Activated naive CD8-positive, alpha-beta T cell treated with anti-CD3 and anti-CD28 coated beads, Interleukin-2, amount 10 ng/mL, durations not matched to agents 7 days and 5 days (primary cell): ENCODE results near the gene UNC79. TPM values are rescaled to one million over a fixed set of nuclear protein-coding genes. Genes with fewer than 3 reads are reported as not detected.

Source experiments
- ATAC-seq: fragments of 150-1000 bp; cut with Tn5 transposase; one replicate; pipeline ENCODE4 v1.10.0; 2021; ENCODE audit warnings: low read depth, moderate library complexity
- POLR2A ChIA-PET: fragments of 350-600 bp; sonication (Branson Sonifier 250); formaldehyde crosslinking; loops from one replicate; lab custom pipeline; 2021; ENCODE audit warnings: antibody characterized with exemption; lab: Charles Lee
- DNase-seq: peaks from one replicate; pipeline ENCODE4 v3.0.0; 2021
- H3K27ac Mint-ChIP-seq: one replicate; pipeline ENCODE4 v1.8.0; 2022; ENCODE audit warnings: mild to moderate bottlenecking, mixed read lengths
- H3K27me3 Mint-ChIP-seq: one replicate; pipeline ENCODE4 v1.8.0; 2022; ENCODE audit warnings: mild to moderate bottlenecking, moderate library complexity, mixed read lengths
- H3K36me3 Mint-ChIP-seq: one replicate; pipeline ENCODE4 v1.8.0; 2021; ENCODE audit warnings: mild to moderate bottlenecking, mixed read lengths
- H3K4me1 Mint-ChIP-seq: one replicate; pipeline ENCODE4 v1.8.0; 2021; ENCODE audit warnings: mixed read lengths
- H3K4me3 Mint-ChIP-seq: one replicate; pipeline ENCODE4 v1.8.0; 2022; ENCODE audit warnings: mild to moderate bottlenecking, moderate library complexity, mixed read lengths
- H3K9me3 Mint-ChIP-seq: one replicate; pipeline ENCODE4 v1.8.0; 2021; ENCODE audit warnings: mixed read lengths
- total RNA-seq, 2 experiments: library from RNA; stranded (reverse); gene quantifications; one replicate each; pipeline ENCODE4 v1.2.3, GENCODE V29; 2021

UNC79 gene
- total RNA-seq, 2 experiments from 2014 or later = not detected

GRCh38 chr14:93669632-93670031 is 238.9 kb downstream of the UNC79 start:
- ATAC-seq (no peak), DNase-seq (no peak)
- peaks cover 10% of the 10 kb centered on the region for H3K9me3 Mint-ChIP-seq
- H3K4me1 Mint-ChIP-seq = no peaks in the 10 kb centered on the region
- no peaks in the 10 kb centered on the region for H3K36me3 Mint-ChIP-seq
- POLR2A ChIA-PET = no interaction called here
- H3K4me3 Mint-ChIP-seq = no peak overlapping the region
- no peak overlapping the region for H3K27ac Mint-ChIP-seq
- H3K27me3 Mint-ChIP-seq = peaks cover 15% of the 10 kb centered on the region

DNA sequence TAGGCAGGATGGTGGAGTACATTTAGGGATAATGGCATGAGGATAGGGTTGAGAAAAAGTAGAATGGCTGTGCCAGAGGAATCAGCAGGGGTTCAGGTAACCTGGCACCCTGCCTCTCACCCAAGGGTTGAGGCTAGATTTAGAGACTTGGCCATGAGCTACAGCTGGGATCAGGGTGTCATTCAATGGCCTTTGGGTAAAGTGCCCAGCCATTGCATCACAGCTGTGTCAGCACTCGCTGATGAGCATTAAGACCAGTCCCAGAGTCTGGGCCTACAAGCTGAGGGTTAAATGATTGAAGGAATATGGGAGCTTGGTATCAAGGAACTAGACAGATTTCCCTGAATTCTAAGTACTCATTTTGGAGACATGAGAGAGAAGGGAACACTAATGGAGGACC is 243.6 kb downstream of the UNC79 start:
- ATAC-seq (no peak), DNase-seq (no peak)
- POLR2A ChIA-PET = no interaction called here
- Mint-ChIP-seq H3K9me3 (no peaks in the 10 kb centered on the region), H3K36me3 (no peaks in the 10 kb centered on the region), H3K4me3 (no peak overlapping the region), H3K27ac (no peak overlapping the region), H3K27me3 (peaks cover 5% of the 10 kb centered on the region), H3K4me1 (no peaks in the 10 kb centered on the region)

DNA sequence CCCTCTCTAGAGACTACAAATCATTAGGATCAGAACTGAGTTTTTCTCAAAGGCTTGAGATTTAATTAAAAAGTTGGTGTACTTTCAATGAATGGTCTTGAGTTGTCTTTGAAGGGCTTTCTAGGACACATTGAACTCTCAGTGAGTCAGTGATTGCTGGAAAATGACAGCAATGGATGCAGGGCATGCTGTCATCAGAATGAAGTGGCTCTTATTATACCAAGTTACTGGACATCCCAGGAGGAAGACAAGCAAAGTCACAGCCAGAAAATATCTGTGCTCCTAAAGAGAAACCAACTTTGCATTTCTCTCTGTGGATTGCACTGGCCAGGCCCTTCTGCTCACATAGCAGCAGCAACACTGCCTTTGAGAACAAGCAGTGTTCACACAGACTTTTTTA is 244.9 kb downstream of the UNC79 start:
- ATAC-seq (no peak), DNase-seq (no peak)
- H3K27ac Mint-ChIP-seq = no peak overlapping the region
- peaks cover 3% of the 10 kb centered on the region for H3K27me3 Mint-ChIP-seq
- no peaks in the 10 kb centered on the region for H3K9me3 Mint-ChIP-seq
- no peaks in the 10 kb centered on the region for H3K36me3 Mint-ChIP-seq
- no peaks in the 10 kb centered on the region for H3K4me1 Mint-ChIP-seq
- POLR2A ChIA-PET = no interaction called here
- H3K4me3 Mint-ChIP-seq = no peak overlapping the region

GRCh38 chr14:93676416-93676958 is 245.7 kb downstream of the UNC79 start:
- Mint-ChIP-seq H3K4me1 (no peaks in the 10 kb centered on the region), H3K4me3 (no peak overlapping the region), H3K27me3 (peaks cover 3% of the 10 kb centered on the region), H3K27ac (no peak overlapping the region), H3K9me3 (no peaks in the 10 kb centered on the region), H3K36me3 (no peaks in the 10 kb centered on the region)
- POLR2A ChIA-PET = no interaction called here
- no peak for ATAC-seq
- no peak for DNase-seq

- Mint-ChIP-seq H3K9me3 (no peaks in the 10 kb centered on the region), H3K36me3 (no peaks in the 10 kb centered on the region), H3K27me3 (peaks cover 18% of the 10 kb centered on the region), H3K4me1 (no peaks in the 10 kb centered on the region), H3K27ac (no peak overlapping the region), H3K4me3 (no peak overlapping the region)
- ATAC-seq = no peak
- POLR2A ChIA-PET = no interaction called here
- DNase-seq = no peak
Measured at GRCh38 chr14:93682459-93682858, 251.7 kb downstream of the UNC79 start.

GRCh38 chr14:93683226-93683625 is 252.5 kb downstream of the UNC79 start:
- Mint-ChIP-seq H3K36me3 (no peaks in the 10 kb centered on the region), H3K9me3 (no peaks in the 10 kb centered on the region), H3K27ac (no peak overlapping the region), H3K4me3 (no peak overlapping the region), H3K4me1 (no peaks in the 10 kb centered on the region), H3K27me3 (peaks cover 24% of the 10 kb centered on the region)
- POLR2A ChIA-PET = no interaction called here
- DNase-seq = no peak
- no peak for ATAC-seq

DNA sequence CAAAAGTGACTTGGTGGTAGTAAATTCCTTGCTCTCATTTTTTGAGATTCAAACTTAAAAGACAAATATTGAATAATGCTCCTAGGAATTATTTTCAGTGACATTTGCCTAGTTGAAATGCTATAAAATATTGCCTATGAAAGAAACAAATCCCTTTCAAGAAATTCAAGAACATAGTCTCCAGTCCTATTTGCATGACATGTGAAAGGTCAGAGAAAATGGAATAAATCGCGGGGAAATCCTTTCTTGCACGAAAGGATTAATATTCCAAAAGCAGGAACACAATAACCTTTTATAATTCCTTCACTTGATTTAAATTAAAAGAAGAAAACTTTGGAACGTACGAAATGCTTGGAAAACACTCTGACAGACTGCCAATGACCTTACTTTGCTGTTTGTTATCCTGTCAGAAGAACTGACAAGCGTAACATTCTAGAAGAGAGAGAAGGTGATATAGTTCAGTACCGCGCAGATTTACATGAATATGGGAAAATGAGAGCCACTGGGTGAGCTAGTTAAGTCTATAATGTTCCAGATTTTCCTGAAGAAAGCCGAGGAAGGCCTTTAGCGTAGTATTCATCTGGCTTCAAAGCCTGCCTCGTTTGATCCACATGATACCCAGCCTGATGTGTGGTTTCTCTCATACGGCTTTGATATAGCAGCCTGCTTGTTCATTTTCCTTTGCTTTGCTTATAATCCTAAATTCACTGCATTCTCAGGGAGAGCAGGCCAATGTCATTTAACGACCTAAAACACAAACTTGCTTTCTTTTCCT is 254.6 kb downstream of the UNC79 start:
- no peaks in the 10 kb centered on the region for H3K36me3 Mint-ChIP-seq
- no peak for DNase-seq
- ATAC-seq = no peak
- no peaks in the 10 kb centered on the region for H3K9me3 Mint-ChIP-seq
- H3K27ac Mint-ChIP-seq = no peak overlapping the region
- peaks cover 26% of the 10 kb centered on the region for H3K27me3 Mint-ChIP-seq
- H3K4me3 Mint-ChIP-seq = no peak overlapping the region
- POLR2A ChIA-PET = no interaction called here
- no peaks in the 10 kb centered on the region for H3K4me1 Mint-ChIP-seq

DNA sequence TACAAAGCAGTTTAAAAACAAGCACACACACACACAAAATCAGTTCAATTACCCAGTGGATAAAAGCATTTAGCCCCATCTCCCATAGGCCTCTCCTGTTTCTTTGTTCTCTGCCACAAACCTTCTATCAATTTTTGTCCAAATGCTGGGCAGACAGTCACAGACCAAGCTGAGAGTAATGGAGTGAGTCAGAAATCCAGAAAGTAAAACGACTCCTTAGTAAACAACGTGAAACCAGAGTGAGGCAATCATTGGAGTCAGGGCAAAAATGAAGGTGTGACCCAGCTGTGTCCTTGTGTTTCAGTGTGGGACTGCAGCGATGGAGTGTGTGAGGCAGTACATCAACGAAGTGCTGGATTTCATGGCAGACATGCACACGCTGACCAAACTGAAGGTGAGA is 255.5 kb downstream of the UNC79 start:
- DNase-seq (no peak), ATAC-seq (no peak)
- H3K4me1 Mint-ChIP-seq = no peaks in the 10 kb centered on the region
- no peaks in the 10 kb centered on the region for H3K9me3 Mint-ChIP-seq
- no peak overlapping the region for H3K27ac Mint-ChIP-seq
- no peaks in the 10 kb centered on the region for H3K36me3 Mint-ChIP-seq
- peaks cover 26% of the 10 kb centered on the region for H3K27me3 Mint-ChIP-seq
- POLR2A ChIA-PET = no interaction called here
- no peak overlapping the region for H3K4me3 Mint-ChIP-seq

DNA sequence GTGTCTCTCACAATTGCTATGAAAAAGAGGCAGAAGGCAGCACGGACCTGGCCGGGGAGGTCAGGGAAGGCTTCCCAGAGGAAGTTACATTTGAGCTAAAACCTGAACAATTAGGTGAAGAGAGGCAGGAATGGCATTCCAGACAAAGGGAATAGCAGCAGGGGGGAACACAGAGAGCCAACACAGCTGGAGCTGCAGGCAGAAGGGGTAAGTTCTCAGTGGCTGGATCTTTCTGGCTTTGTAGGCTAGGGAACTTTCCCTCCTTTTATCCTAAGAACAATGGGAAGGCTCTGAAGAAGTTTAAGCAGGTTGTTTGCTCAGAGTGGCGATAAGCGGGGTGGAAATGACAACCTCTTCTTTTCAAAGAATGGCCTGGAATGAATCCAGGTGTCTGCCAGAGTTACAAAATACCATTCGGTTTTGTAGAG is 257.5 kb downstream of the UNC79 start:
- peaks cover 26% of the 10 kb centered on the region for H3K27me3 Mint-ChIP-seq
- H3K4me1 Mint-ChIP-seq = no peaks in the 10 kb centered on the region
- no peaks in the 10 kb centered on the region for H3K36me3 Mint-ChIP-seq
- no peaks in the 10 kb centered on the region for H3K9me3 Mint-ChIP-seq
- H3K4me3 Mint-ChIP-seq = no peak overlapping the region
- no peak for ATAC-seq
- no peak overlapping the region for H3K27ac Mint-ChIP-seq
- DNase-seq = no peak
- POLR2A ChIA-PET = no interaction called here

DNA sequence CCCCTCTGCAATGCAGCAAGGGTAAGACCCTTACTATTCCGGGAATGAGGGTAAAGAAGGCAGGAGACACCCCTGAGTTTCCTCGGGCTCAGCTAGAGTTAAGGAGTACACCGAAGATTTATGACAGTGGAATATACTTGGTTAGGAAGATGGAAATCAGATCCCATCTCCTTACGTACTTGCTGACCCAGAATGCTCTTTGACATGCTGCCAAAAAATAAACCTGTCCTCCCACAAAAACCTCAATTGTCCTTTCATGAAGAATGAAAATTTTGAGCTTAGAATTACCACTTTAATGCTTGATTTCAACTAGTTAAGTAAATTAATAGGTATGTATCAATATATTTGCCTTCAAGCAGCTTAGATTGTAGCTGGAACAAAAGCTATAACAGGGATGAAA is 258.1 kb downstream of the UNC79 start:
- DNase-seq (no peak), ATAC-seq (no peak)
- POLR2A ChIA-PET = interaction anchor here (0.6 kb wide), 1 partner anchor 771 kb away, joined by 3 read pairs; no protein-coding TSS in a partner anchor
- Mint-ChIP-seq H3K27me3 (peaks cover 25% of the 10 kb centered on the region), H3K4me1 (no peaks in the 10 kb centered on the region), H3K27ac (no peak overlapping the region), H3K36me3 (no peaks in the 10 kb centered on the region), H3K4me3 (no peak overlapping the region), H3K9me3 (no peaks in the 10 kb centered on the region)

DNA sequence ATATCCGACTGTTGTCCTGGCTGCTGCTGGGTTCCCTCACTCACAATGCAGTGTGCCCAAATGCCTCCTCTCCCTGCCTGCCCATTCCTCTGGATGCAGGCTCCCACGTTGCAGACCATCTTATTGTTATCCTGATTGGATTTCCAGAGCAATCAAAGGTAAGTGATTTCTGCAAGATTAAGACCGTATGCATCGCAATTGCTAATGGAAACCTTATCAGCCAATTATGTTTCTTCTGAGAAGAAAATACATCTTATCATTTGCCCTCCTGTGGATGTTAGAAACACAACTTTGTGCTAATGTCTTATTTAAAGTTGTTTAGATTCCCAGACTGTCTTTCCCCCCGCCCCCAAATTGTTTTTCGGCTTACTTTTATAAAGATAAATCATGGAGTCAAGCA is 259.4 kb downstream of the UNC79 start:
- POLR2A ChIA-PET = no interaction called here
- H3K4me3 Mint-ChIP-seq = no peak overlapping the region
- no peak overlapping the region for H3K27ac Mint-ChIP-seq
- no peaks in the 10 kb centered on the region for H3K9me3 Mint-ChIP-seq
- peaks cover 23% of the 10 kb centered on the region for H3K27me3 Mint-ChIP-seq
- ATAC-seq = no peak
- no peaks in the 10 kb centered on the region for H3K36me3 Mint-ChIP-seq
- no peak for DNase-seq
- H3K4me1 Mint-ChIP-seq = no peaks in the 10 kb centered on the region

GRCh38 chr14:93691042-93691780 is 260.5 kb downstream of the UNC79 start:
- DNase-seq (no peak), ATAC-seq (no peak)
- H3K4me1 Mint-ChIP-seq = no peaks in the 10 kb centered on the region
- H3K27me3 Mint-ChIP-seq = peaks cover 19% of the 10 kb centered on the region
- no peak overlapping the region for H3K4me3 Mint-ChIP-seq
- POLR2A ChIA-PET = no interaction called here
- H3K36me3 Mint-ChIP-seq = no peaks in the 10 kb centered on the region
- no peaks in the 10 kb centered on the region for H3K9me3 Mint-ChIP-seq
- H3K27ac Mint-ChIP-seq = no peak overlapping the region

DNA sequence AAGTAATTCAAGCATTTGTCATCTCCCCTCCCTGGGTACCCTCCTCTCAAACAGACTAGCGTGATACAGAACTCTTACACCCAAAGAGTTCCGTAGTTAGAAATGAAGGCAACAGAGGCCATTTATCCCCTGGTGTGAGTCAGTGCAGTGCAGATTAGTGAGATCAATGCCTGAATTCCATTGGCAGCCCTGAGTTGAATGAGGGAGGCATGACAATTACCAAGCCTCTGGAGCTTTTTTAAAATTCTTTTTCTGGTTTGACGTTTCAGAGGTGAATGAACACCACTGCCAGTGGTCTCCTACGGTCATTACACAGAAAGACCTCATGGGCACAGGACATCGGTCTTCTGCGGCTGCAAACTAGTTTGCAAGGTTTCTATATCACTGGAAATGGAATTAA is 263.2 kb downstream of the UNC79 start:
- H3K4me3 Mint-ChIP-seq = no peak overlapping the region
- H3K4me1 Mint-ChIP-seq = no peaks in the 10 kb centered on the region
- H3K9me3 Mint-ChIP-seq = peaks cover 3% of the 10 kb centered on the region
- DNase-seq (no peak), ATAC-seq (no peak)
- H3K27me3 Mint-ChIP-seq = peaks cover 5% of the 10 kb centered on the region
- no peaks in the 10 kb centered on the region for H3K36me3 Mint-ChIP-seq
- H3K27ac Mint-ChIP-seq = no peak overlapping the region
- POLR2A ChIA-PET = no interaction called here

GRCh38 chr14:93700928-93701327 is 270.2 kb downstream of the UNC79 start:
- peaks cover 5% of the 10 kb centered on the region for H3K9me3 Mint-ChIP-seq
- ATAC-seq (no peak), DNase-seq (no peak)
- no peaks in the 10 kb centered on the region for H3K4me1 Mint-ChIP-seq
- H3K27ac Mint-ChIP-seq = no peak overlapping the region
- POLR2A ChIA-PET = no interaction called here
- peaks cover 8% of the 10 kb centered on the region for H3K27me3 Mint-ChIP-seq
- H3K4me3 Mint-ChIP-seq = no peak overlapping the region
- no peaks in the 10 kb centered on the region for H3K36me3 Mint-ChIP-seq
